GM18867 (cell line): Measurements from ENCODE around the gene MUC5AC.

Experiments
- ATAC-seq: cut with Tn5 transposase; IDR thresholded peaks from one replicate; pipeline ENCODE4 v1.9.1; 2021; ENCODE audit warnings: mild to moderate bottlenecking, moderate library complexity; ENCODE audit not compliant: unreplicated experiment

MUC5AC gene

DNA sequence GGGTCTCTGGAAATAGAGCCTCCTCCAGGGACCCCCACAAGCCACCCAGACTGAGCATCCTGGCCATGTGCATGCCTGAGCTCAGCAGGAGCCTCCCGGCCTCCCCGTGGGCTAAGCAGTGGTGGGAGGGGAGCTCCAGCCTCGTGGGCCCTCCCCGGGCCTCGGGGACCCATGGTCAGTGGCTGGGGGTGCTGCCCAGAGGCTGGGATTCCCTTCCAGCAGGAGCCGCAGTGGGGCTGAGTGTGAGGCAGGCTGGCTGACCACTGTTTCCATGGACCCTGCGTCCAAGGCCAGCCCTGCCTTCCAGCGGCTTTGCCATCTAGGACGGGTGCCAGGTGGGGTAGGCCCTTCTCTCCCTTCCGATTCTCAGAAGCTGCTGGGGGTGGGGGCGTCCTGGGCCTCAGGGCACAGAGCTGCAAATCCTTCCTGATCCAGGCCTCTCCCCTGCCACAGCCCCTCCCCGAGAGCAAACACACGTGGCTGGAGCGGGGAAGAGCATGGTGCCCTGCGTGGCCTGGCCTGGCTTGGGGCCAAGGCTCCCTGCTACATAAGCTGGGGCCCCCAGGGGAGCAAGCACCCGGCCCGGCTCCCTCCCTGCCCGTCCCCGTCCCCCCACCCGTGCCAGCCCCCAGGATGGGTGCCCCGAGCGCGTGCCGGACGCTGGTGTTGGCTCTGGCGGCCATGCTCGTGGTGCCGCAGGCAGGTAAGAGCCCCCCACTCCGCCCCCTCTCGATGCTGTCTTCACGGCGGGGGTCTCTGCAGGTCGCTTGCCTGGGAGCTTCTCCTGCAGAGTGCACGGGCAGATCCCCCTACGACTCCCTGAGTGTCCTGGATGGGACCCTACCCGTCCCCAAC lies 65.0 kb downstream of the MUC5AC start, which contains the start of gene MUC5B:
MUC5B (plus strand) TSS at position 576 of the 855 bp plus-strand sequence; CDS start at position 634, 58 bp downstream.
- ATAC-seq = no peak

DNA sequence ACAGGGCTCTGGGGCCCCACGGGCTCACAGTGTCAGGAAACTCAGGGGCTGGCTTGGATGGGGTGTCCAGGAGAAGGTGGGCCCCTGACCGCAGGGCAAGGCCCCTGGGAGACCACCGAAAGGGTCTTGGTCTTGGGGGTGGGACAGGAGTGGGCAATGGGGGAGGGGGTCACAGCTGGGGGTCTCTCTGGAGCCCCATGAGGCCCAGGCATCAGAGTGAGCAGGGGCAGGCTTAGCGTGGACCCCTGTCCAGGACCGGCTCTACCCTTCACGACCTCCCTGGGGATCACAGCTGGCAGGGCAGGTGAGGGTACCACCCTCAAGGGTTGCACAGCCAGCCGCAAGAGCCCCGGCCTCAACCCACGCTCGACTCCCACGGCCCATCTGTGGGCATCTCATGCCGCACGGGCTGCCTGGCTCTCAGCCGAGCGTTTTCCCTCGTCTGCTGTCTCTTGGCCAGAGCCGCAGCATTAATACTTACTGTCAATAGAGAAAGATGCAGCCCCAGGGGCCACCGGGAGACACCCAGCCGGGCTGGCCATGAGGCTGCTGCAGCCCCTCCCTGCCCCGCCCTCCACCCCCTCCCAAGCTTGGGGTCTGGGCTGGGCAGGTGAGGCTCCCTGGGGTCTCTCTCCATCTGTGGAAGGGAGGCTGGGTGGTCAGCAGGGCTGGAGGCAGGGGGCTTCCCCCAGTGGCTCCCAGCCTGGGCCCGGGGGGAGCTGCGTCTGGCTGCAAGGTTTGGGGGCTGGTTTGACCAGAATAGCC lies 65.8 kb downstream of the MUC5AC start:
- no peak for ATAC-seq

GRCh38 chr11:1224111-1224490 lies 66.3 kb downstream of the MUC5AC start:
- ATAC-seq = no peak

- ATAC-seq = no peak
Measured at GRCh38 chr11:1224491-1225385, 67.0 kb downstream of the MUC5AC start.

DNA sequence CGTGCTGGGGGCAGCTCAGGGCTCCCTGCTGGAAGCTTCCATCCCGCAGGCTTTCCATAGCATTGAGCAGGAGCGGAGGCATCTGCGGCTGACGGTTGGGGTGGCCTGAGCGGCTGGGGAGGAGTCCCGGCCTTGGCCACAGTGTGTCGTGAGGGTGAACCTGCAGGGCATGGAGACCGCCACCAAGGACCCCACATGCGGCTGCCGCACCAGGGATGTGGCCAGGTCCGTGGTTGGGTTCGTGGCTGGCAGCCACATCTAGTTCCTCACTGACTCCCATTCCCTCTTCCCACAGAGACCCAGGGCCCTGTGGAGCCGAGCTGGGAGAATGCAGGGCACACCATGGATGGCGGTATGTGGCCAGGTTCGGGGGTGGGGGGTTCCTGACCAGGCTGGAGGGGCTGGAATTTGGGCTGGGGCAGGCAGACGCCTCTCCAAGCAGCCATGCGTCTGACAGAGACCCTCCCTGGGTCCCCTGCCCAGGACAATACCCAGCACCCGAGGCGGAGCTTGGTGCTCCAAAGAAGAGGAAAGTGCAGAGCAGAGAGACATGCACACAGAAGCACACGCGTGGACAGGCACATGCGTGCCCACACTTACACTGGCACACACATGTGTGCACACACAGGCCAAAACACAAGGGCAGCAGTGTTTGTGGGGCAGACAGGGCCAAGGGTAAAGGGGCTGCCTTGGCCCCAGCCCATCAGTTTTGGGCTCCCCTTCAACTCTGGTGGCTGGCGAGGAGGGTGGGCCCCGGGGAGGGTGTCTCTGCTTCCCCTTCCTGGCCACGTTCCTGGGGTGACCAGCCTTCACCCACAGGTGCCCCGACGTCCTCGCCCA lies 67.9 kb downstream of the MUC5AC start:
- ATAC-seq = no peak

DNA sequence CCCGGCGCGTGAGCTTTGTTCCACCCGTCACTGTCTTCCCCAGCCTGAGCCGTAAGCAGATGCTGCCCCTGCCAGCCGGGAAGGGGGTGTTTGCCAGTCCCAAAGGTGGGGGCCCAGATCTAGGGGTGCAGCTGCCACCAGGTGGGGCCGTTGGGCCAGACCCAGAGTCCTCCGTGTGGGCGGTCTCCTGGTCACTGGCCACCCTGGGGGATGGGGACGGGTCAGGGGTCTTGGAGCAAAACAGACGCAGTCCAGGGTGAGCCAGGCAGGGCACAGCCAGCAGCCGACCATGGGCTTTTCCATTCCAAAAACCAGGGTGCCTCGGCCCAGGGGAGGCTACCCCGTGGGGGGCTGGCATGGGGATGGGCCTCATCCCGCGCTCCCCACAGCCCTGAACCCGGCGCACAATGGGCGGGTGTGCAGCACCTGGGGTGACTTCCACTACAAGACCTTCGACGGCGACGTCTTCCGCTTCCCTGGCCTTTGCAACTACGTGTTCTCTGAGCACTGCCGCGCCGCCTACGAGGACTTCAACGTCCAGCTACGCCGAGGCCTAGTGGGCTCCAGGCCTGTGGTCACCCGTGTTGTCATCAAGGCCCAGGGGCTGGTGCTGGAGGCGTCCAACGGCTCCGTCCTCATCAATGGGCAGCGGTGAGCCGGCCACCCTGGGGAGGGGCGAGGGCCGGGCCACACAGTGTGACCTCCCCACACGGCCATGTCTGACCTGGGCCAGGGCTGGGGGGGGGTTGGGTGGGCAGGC lies 68.7 kb downstream of the MUC5AC start:
- no peak for ATAC-seq

- no peak for ATAC-seq
Measured at GRCh38 chr11:1226986-1227550, 69.3 kb downstream of the MUC5AC start.

DNA sequence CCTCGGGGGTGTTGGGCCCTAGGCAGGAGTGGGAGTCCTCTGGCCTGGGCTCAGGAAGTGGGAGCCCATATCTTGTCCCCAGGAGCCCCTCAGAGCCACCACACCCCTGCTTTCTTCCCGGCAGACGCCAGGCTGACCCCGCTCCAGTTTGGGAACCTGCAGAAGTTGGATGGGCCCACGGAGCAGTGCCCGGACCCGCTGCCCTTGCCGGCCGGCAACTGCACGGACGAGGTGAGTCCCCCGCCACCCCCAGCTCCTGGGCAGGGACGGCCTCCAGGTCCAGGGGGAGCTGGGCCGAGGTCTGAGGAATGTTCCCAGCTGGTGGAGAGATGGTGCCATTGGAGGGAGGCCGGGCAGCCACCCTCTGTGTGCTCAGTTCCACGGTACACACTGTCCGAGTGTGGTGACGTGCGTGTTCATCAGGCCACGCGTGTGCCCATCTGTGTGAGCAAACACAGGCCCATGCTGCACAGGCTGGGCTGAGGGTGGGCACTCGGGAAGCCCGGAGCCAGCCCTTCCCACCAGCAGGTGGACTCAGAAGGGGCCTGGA lies 69.9 kb downstream of the MUC5AC start:
- no peak for ATAC-seq

DNA sequence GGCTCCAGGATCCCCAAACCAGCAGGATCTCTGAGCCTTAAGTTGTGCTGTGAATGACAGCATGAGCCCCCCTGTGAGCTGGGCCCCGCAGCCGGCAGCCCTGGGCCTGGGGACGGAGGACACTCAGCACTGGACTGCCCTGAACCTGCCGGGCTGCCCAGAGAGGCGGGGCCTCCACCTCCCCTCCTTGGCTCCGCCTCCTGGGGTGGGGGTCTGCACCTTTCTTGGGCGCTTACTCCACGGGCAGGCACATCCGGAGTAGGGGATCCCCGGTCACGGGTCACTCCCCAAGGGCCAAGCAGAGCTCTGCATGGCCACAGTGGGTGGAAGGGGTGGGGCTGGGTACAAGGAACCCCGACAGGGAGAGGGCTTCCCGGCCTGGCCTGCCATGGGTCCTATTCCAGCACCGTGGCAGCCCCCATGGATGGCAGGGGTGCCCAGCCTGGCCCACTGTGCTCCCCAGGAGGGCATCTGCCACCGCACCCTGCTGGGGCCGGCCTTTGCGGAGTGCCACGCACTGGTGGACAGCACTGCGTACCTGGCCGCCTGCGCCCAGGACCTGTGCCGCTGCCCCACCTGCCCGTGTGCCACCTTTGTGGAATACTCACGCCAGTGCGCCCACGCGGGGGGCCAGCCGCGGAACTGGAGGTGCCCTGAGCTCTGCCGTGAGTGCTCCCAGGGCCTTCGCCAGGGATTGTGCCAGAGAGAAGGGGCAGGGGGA lies 70.5 kb downstream of the MUC5AC start:
- no peak for ATAC-seq

DNA sequence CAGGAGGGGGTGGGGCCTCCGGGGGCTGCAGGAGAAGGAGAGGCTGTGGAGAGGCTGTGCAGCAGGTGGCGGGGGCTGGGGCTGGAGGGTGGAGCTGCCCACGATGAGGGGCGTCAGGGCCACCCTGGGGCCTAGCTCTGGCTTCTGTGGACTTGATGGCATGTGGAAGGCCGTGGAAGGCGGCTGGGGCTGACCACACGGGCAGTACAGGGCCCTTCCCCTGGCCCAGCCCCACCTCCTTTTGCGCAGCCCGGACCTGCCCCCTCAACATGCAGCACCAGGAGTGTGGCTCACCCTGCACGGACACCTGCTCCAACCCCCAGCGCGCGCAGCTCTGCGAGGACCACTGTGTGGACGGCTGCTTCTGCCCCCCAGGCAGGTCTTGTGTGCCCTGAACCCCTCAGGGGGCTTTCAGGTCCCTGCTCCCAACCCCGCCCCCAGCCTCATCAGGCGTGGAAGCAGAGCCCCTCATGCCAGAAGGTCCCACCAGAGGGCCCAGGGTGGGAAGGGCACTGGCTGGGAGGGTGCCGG lies 71.2 kb downstream of the MUC5AC start:
- ATAC-seq = no peak

GRCh38 chr11:1229471-1230120 lies 71.8 kb downstream of the MUC5AC start:
- no peak for ATAC-seq

DNA sequence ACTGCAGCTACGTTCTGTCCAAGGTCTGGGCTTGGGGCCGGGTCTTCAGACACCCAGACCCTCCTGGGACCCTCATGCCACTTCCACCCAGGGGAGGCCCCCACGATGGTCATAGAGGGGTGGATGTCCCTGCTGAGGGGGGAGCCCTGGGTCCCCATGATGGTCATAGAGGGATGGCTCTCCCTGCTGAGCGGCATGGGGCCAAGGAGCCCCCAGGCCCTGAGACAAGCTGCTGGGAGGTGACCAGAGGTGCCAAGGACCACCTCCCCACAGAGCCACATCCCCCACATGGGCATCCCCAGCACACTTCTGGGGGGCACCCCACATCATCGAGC lies 72.3 kb downstream of the MUC5AC start:
- ATAC-seq = no peak

GRCh38 chr11:1230456-1231395 lies 73.0 kb downstream of the MUC5AC start:
- no peak for ATAC-seq

DNA sequence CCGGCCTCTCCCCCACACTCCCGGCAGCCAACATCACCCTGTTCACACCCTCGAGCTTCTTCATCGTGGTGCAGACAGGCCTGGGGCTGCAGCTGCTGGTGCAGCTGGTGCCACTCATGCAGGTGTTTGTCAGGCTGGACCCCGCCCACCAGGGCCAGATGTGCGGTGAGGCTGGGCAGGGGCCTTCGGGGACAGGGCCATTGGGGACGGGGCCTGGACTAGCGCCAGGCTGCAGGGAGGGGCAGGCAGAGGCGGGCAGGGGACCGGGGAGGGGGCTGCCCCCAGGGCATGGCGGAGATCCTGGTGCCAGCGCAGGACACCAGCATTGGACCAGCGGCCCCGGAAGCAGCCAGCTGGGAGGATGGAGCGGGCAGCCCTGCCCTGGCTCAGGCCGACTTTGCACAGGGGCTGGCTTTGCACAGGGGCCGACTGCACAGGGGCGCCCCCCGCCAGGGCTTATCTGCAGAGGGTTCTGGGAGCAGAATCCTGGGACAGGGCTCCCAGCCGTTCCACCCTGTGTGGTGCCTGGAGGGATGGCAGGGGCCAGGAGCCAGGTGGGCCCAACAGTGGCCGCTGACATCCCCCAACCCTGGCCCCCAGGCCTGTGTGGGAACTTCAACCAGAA lies 73.8 kb downstream of the MUC5AC start:
- no peak for ATAC-seq

- no peak for ATAC-seq
Measured at GRCh38 chr11:1232021-1232882, 74.5 kb downstream of the MUC5AC start.
